SK-N-DZ (cell line): ENCODE data around the gene HPD.

ENCODE experiments used
- DNase-seq: peaks from one replicate; pipeline ENCODE4 v3.0.0-alpha.2; 2015; ENCODE audit warnings: low spot score

Gene HPD

GRCh38 chr12:121811434-121812319 lies 47.0 kb downstream of the HPD start:
- peak; percentile 74 for DNase-seq

GRCh38 chr12:121810833-121811433 lies 47.7 kb downstream of the HPD start:
- DNase-seq, result no peak

- no peak for DNase-seq
Measured at GRCh38 chr12:121810234-121810817, 48.3 kb downstream of the HPD start.

GRCh38 chr12:121809712-121810116 lies 48.9 kb downstream of the HPD start:
- DNase-seq, result no peak

- DNase-seq, result no peak
Measured at GRCh38 chr12:121808623-121809022, 50.0 kb downstream of the HPD start.

- no peak for DNase-seq
Measured at GRCh38 chr12:121807642-121808347, 50.9 kb downstream of the HPD start.

- peak; percentile 68 for DNase-seq
Measured at GRCh38 chr12:121806546-121807423, 51.9 kb downstream of the HPD start.

- DNase-seq, result no peak
Measured at GRCh38 chr12:121806009-121806545, 52.6 kb downstream of the HPD start.

- peak; percentile 52 for DNase-seq
Measured at GRCh38 chr12:121805171-121806008, 53.3 kb downstream of the HPD start.

- DNase-seq, result no peak
Measured at GRCh38 chr12:121804417-121805111, 54.1 kb downstream of the HPD start.

- peak; percentile 75 for DNase-seq
Measured at GRCh38 chr12:121803861-121804416, 54.7 kb downstream of the HPD start, which contains the start of gene SETD1B. SETD1B (plus strand) TSS chr12:121804009; CDS start chr12:121804738, 729 bp downstream.

- peak; percentile 97 for DNase-seq
Measured at GRCh38 chr12:121802843-121803698, 55.6 kb downstream of the HPD start.

- no peak for DNase-seq
Measured at GRCh38 chr12:121802485-121802842, 56.2 kb downstream of the HPD start.

- no peak for DNase-seq
Measured at GRCh38 chr12:121801595-121802484, 56.8 kb downstream of the HPD start.

GRCh38 chr12:121800694-121801594 lies 57.7 kb downstream of the HPD start:
- DNase-seq, result no peak
